HuH-7.5 (cell line): ENCODE results near the gene RABEP1.
A peak's percentile ranks its signal among the peaks of the same experiment; 100 is the strongest.

ENCODE experiments used
- DNase-seq: peaks from one replicate; pipeline ENCODE4 v3.0.0; 2011; ENCODE audit warnings: low spot score

RABEP1 gene

GRCh38 chr17:5364156-5364555 lies 82.1 kb downstream of the RABEP1 start:
- no peak for DNase-seq

- no peak for DNase-seq
These were observed 82.6 kb downstream of the RABEP1 start for GRCh38 chr17:5364696-5365095.

- DNase-seq = no peak
These were observed 83.7 kb downstream of the RABEP1 start for GRCh38 chr17:5365831-5366230.

GRCh38 chr17:5370411-5370810 lies 88.3 kb downstream of the RABEP1 start:
- no peak for DNase-seq

- no peak for DNase-seq
These were observed 91.0 kb downstream of the RABEP1 start for GRCh38 chr17:5373112-5373511.

- DNase-seq = no peak
These were observed 96.6 kb downstream of the RABEP1 start for GRCh38 chr17:5378566-5379207.

- DNase-seq = no peak
These were observed 97.4 kb downstream of the RABEP1 start for GRCh38 chr17:5379351-5380107.

- no peak for DNase-seq
These were observed 98.5 kb downstream of the RABEP1 start for GRCh38 chr17:5380491-5381135.

- DNase-seq = no peak
These were observed 99.5 kb downstream of the RABEP1 start for GRCh38 chr17:5381542-5381941.

GRCh38 chr17:5391678-5392077 lies 109.6 kb downstream of the RABEP1 start:
- DNase-seq = no peak

- no peak for DNase-seq
These were observed 114.5 kb downstream of the RABEP1 start for GRCh38 chr17:5396612-5397011.

- DNase-seq = no peak
These were observed 117.7 kb downstream of the RABEP1 start for GRCh38 chr17:5399767-5400166.

- DNase-seq = peak; percentile 30
These were observed 123.3 kb downstream of the RABEP1 start for GRCh38 chr17:5405400-5405799.

GRCh38 chr17:5408186-5408585 lies 126.1 kb downstream of the RABEP1 start:
- no peak for DNase-seq

GRCh38 chr17:5410594-5411272 lies 128.6 kb downstream of the RABEP1 start:
- DNase-seq = no peak

GRCh38 chr17:5413682-5414081 lies 131.6 kb downstream of the RABEP1 start:
- DNase-seq = no peak

GRCh38 chr17:5416901-5417300 lies 134.8 kb downstream of the RABEP1 start:
- no peak for DNase-seq

- no peak for DNase-seq
These were observed 136.8 kb downstream of the RABEP1 start for GRCh38 chr17:5418858-5419355.

- DNase-seq = peak; percentile 87
These were observed 137.4 kb downstream of the RABEP1 start, which contains the start of gene NUP88 for GRCh38 chr17:5419356-5419958. Gene NUP88 (minus strand): TSS chr17:5419662. CDS start chr17:5419650, 12 bp downstream.

GRCh38 chr17:5419959-5420653 lies 138.0 kb downstream of the RABEP1 start, which contains the start of gene RPAIN:
Gene RPAIN (plus strand): TSS chr17:5420182. CDS start chr17:5420211, 29 bp downstream.
- DNase-seq = peak; percentile 65

GRCh38 chr17:5422505-5422904 lies 140.4 kb downstream of the RABEP1 start:
- DNase-seq = no peak
